K562 (cell line): ENCODE data around the gene ERGIC3. TPM values are rescaled to one million over a fixed set of nuclear protein-coding genes. Genes with fewer than 3 reads are reported as not detected.
A peak's percentile ranks its signal among the peaks of the same experiment; 100 is the strongest.

Experiments used
- ATAC-seq: fragments of 200-7000 bp; cut with Tn5 transposase; 3 replicates; pipeline ENCODE4 v1.9.1; 2020; ENCODE audit warnings: moderate library complexity
- BruUV-seq: library from RNA; stranded (reverse); fragments of 400-500 nt; replicated peaks from 2 replicates; lab custom pipeline; 2021; lab: Mats Ljungman, UMichigan
- CTCF ChIA-PET: fragments of 300-600 bp; formaldehyde crosslinking; extraction: SDS; loops from one replicate; lab custom pipeline; 2021; ENCODE audit warnings: low intra/inter-chr PET ratio; lab: Yijun Ruan, JAX
- POLR2A ChIA-PET: fragments of 300-600, 350-650 bp; sonication (Branson Sonifier 250); formaldehyde crosslinking; extraction: SDS; loops from one replicate; lab custom pipeline; 2021; ENCODE audit warnings: antibody characterized with exemption, inconsistent platforms; lab: Yijun Ruan, JAX
- DNase-seq, 4 experiments: peaks; one replicate each; pipeline versions ENCODE4 v3.0.0 to v3.0.0-alpha.2; 2011 to 2018; ENCODE audit warnings: low spot score in 3 of 4, mixed read lengths in 3 of 4; ENCODE audit errors: extremely low read depth in 1 of 4
- FAIRE-seq: peaks from 2 replicates; lab custom pipeline; 2011; peaks lifted over from hg19 to GRCh38; lab: Jason Lieb, UNC
- H2AFZ ChIP-seq: 2 replicates; pipeline ENCODE4 v1.6.0; 2011; ENCODE audit warnings: low read depth, low read length, control low read depth, inconsistent platforms
- H3K27ac ChIP-seq: fragments of 200-600 bp; 3 replicates; pipeline ENCODE4 v1.8.0; 2011; ENCODE audit warnings: low read depth, mild to moderate bottlenecking, control low read depth, inconsistent platforms, low read length, moderate library complexity, mixed read lengths; ENCODE audit errors: extremely low read depth
- H3K27me3 ChIP-seq, 2 experiments: fragments of 300-600 bp in 1 of 2; 2 replicates in 1 of 2; 3 replicates in 1 of 2; pipeline versions ENCODE4 v1.6.0 to v1.8.0; 2011; ENCODE audit warnings: inconsistent platforms in 2 of 2, low read length in 2 of 2, mild to moderate bottlenecking in 1 of 2, mixed read lengths in 1 of 2, moderate library complexity in 1 of 2; ENCODE audit not compliant: control insufficient read depth in 2 of 2, insufficient read depth in 2 of 2
- H3K36me3 ChIP-seq: fragments of 300-600 bp; 3 replicates; pipeline ENCODE4 v1.8.0; 2011; ENCODE audit warnings: mild to moderate bottlenecking, low read length, inconsistent platforms; ENCODE audit not compliant: control insufficient read depth, insufficient read depth
- H3K4me1 ChIP-seq, 2 experiments: fragments of 200-600 bp in 1 of 2; replicated peaks in 1 of 2; 2 replicates in 1 of 2; 3 replicates in 1 of 2; pipeline versions ENCODE4 v1.5.1 to v1.8.0; 2011; ENCODE audit warnings: inconsistent platforms in 2 of 2, low read length in 2 of 2, mild to moderate bottlenecking in 1 of 2, mixed read lengths in 1 of 2, moderate library complexity in 1 of 2; ENCODE audit not compliant: control insufficient read depth in 2 of 2, insufficient read depth in 2 of 2
- H3K4me2 ChIP-seq: 2 replicates; pipeline ENCODE4 v1.6.1; 2011; ENCODE audit warnings: low read length, control low read depth, inconsistent platforms, mixed read lengths; ENCODE audit not compliant: insufficient read depth
- H3K4me3 ChIP-seq: fragments of 200-600 bp; sonication (generic), shearing (Covaris generic); 2 replicates; pipeline ENCODE4 v1.5.1; 2016; ENCODE audit warnings: control low read depth, inconsistent platforms
- H3K79me2 ChIP-seq: fragments of 200-600 bp; 3 replicates; pipeline ENCODE4 v1.8.0; 2011; ENCODE audit warnings: low read length, inconsistent platforms; ENCODE audit not compliant: control insufficient read depth, insufficient read depth
- H3K9ac ChIP-seq, 2 experiments: 2 replicates each; pipeline versions ENCODE4 v1.6.0 to v1.6.1; 2011; ENCODE audit warnings: low read depth in 2 of 2, low read length in 2 of 2, control low read depth in 1 of 2, inconsistent platforms in 1 of 2, mild to moderate bottlenecking in 1 of 2, mixed read lengths in 1 of 2; ENCODE audit not compliant: insufficient read depth in 1 of 2
- H3K9me1 ChIP-seq: one replicate; pipeline ENCODE4 v1.6.0; 2011; ENCODE audit warnings: inconsistent platforms, mild to moderate bottlenecking, low read length, moderate library complexity; ENCODE audit not compliant: control insufficient read depth, insufficient read depth
- H3K9me3 ChIP-seq: replicated peaks from 2 replicates; pipeline ENCODE4 v1.5.1; 2011; ENCODE audit warnings: low read depth, low read length, inconsistent platforms; ENCODE audit not compliant: control insufficient read depth, insufficient read depth
- H4K20me1 ChIP-seq: replicated peaks from 2 replicates; pipeline ENCODE4 v1.6.1; 2011; ENCODE audit warnings: low read length, inconsistent platforms, mixed read lengths; ENCODE audit not compliant: control insufficient read depth, insufficient read depth
- GTF2E2 ChIP-seq: fragments of 200-800 bp; sonication (Bioruptor generic); IDR thresholded peaks from 2 replicates; pipeline ENCODE4 v1.6.1; 2016; ENCODE audit warnings: missing genetic modification characterization, missing compliant biosample characterization
- MCM5 ChIP-seq: fragments of 450-650 bp; IDR thresholded peaks from 2 replicates; pipeline ENCODE4 v1.6.1; 2016; ENCODE audit warnings: low read depth
- SMARCA4 ChIP-seq: fragments of 450-650 bp; IDR thresholded peaks from 2 replicates; pipeline ENCODE4 v1.6.1; 2016
- ZBTB5 ChIP-seq: fragments of 450-650 bp; IDR thresholded peaks from 2 replicates; pipeline ENCODE4 v1.6.1; 2017; ENCODE audit warnings: antibody characterized with exemption
- WGBS: fragments of 100-300 bp; shearing (Covaris generic); methylation state at CpG from one replicate; pipeline ENCODE4 v1.1.6; 2016; ENCODE audit warnings: low coverage, mixed read lengths; ENCODE audit not compliant: insufficient coverage; ENCODE audit errors: missing lambda C conversion rate; 5-methylcytosine and 5-hydroxymethylcytosine counted together
- in situ Hi-C: fragments of 300-500 bp; cut with MboI; formaldehyde crosslinking; loops from 4 replicates; pipeline ENCODE4 v1.15.0; 2018; ENCODE audit warnings: inconsistent platforms, mixed read lengths
- intact Hi-C: fragments of 100-400 bp; cut with micrococcal nuclease; formaldehyde crosslinking; loops from 2 replicates; pipeline ENCODE4 v1.14.2; 2022
- polyA plus RNA-seq, 8 experiments: library from polyadenylated mRNA; depleted of rRNA in 4 of 8; stranded (reverse) in 5 of 8; unstranded in 3 of 8; fragments of >200 nt; fragmentation: Nextera tagmentation in 2 of 8; fragmentation: Illumina TruSeq in 1 of 8; extraction: Ambion mirVana in 2 of 8; extraction: Trizol in 1 of 8; gene quantifications; 2 replicates each; pipeline versions ENCODE4 v1.2.1 to v1.2.3, GENCODE V29; 2011 to 2014; ENCODE audit warnings: inconsistent platforms in 1 of 8, missing spikeins in 1 of 8
- total RNA-seq, 7 experiments: library from RNA; depleted of rRNA in 6 of 7; stranded (reverse); fragments of >200 nt in 6 of 7; fragmentation: Illumina TruSeq in 2 of 7; extraction: Trizol in 2 of 7; gene quantifications; 2 replicates each; pipeline versions ENCODE4 v1.2.1 to v1.2.3, GENCODE V29; 2011 to 2021; ENCODE audit warnings: low replicate concordance in 1 of 7
- TF ChIP-seq, protein P1 (sequence below): fragments of 450-650 bp; formaldehyde crosslinking; IDR thresholded peaks from 2 replicates; pipeline ENCODE4 v1.4.0; 2022; ENCODE audit warnings: missing genetic modification characterization

Gene ERGIC3
- total and polyA plus RNA-seq, 9 of the 15 experiments (the other 6 are each of a cell fraction or from before 2014, with no cell fraction given) = 121 to 278 (median 184) TPM

DNA sequence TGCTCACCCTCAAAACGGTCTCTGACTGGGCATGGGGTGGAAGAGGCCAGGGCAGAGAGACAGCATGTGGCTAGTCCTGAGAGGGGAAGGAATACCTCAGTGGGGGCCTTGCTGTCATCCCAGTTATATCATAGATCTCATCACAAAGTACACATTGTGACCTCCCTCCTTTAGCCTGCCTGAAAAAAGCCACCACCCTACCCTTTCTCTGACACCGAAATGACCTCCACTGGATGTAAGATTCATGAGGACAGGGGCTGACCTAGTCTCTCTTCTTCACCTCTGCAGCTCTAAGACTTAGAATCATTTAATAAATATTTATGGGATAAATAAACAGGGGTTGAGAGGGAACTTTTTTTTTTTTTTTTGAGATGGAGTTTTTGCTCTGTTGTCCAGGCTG, 12.3 kb upstream of the ERGIC3 start, which contains the start of gene C20orf173:
Gene C20orf173 (minus strand): TSS at position 101 of the 400 bp plus-strand sequence. CDS start 279 bp downstream, outside the sequence.
- DNase-seq = no peak
- ChIA-PET CTCF (no interaction called here), POLR2A (interaction anchor here (0.7 to 1.6 kb wide), 3 partner anchors 12 to 464 kb away, joined by 3 to 4 read pairs (median 3); partner anchors contain the start of gene ERGIC3)
- H3K4me1 ChIP-seq = peaks cover 0 to 4% of the 10 kb centered on the region in 2 experiments; a peak in 1 of 5 replicates
- no peak within 1 kb of the TSS for H2AFZ ChIP-seq
- no peaks in the 10 kb centered on the region for H3K27me3 ChIP-seq
- no peaks in the 10 kb centered on the region for H4K20me1 ChIP-seq
- H3K36me3 ChIP-seq = no peaks in the 10 kb centered on the region
- H3K9me1 ChIP-seq = no peaks in the 10 kb centered on the region
- BruUV-seq = no TSS peak
- 0 out of 4 replicates have a peak within 1 kb of the TSS, but pooled peaks of 1 of the 2 experiments have one; percentile 4 for H3K9ac ChIP-seq
- 22% methylated on average over 2 of the region's 2 CpGs for WGBS
- H3K79me2 ChIP-seq = no peaks in the 10 kb centered on the region
- TF ChIP-seq SMARCA4 = no peak
- TF ChIP-seq ZBTB5 = no peak
- no peak for TF ChIP-seq MCM5
- TF ChIP-seq GTF2E2 (tag) = no peak
- TF ChIP-seq, protein P1, sequence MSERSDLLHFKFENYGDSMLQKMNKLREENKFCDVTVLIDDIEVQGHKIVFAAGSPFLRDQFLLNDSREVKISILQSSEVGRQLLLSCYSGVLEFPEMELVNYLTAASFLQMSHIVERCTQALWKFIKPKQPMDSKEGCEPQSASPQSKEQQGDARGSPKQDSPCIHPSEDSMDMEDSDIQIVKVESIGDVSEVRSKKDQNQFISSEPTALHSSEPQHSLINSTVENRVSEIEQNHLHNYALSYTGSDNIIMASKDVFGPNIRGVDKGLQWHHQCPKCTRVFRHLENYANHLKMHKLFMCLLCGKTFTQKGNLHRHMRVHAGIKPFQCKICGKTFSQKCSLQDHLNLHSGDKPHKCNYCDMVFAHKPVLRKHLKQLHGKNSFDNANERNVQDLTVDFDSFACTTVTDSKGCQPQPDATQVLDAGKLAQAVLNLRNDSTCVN (CRISPR knock-in tag) = no peak
- no peak for FAIRE-seq
- ATAC-seq = peak; percentile 24; the same call in 2 of the 3 replicates
- intact Hi-C loops = no loop called here
- in situ Hi-C loops = no loop called here
- no peak within 1 kb of the TSS for H3K4me2 ChIP-seq
- H3K27ac ChIP-seq = no peak within 1 kb of the TSS
- H3K9me3 ChIP-seq = no peaks in the 10 kb centered on the region
- H3K4me3 ChIP-seq = no peak within 1 kb of the TSS
